CD4-positive, CD25-positive, alpha-beta regulatory T cell (primary cell): ENCODE data around the gene ATF7IP. TPM values are rescaled to one million over a fixed set of nuclear protein-coding genes. Genes with fewer than 3 reads are reported as not detected.

Experiments
- ATAC-seq, 2 donors: fragments of 150-1000 bp; cut with Tn5 transposase; one replicate each; pipeline ENCODE4 v1.10.0; 2021; ENCODE audit warnings: low read depth in 2 of 2, moderate number of reproducible peaks in 2 of 2, moderate library complexity in 1 of 2
- DNase-seq, 3 donors: peaks; one replicate each; pipeline versions ENCODE4 v3.0.0 to v3.0.0-alpha.2; 2012 to 2022; ENCODE audit warnings: mixed read lengths in 1 of 3
- H3K27ac ChIP-seq: one replicate; pipeline ENCODE4 v1.7.0; 2013; ENCODE audit warnings: mild to moderate bottlenecking, low read length; ENCODE audit not compliant: insufficient read depth, poor library complexity, severe bottlenecking
- H3K27me3 ChIP-seq: one replicate; pipeline ENCODE4 v1.7.0; 2013; ENCODE audit warnings: low read length; ENCODE audit not compliant: control insufficient read depth, insufficient read depth
- H3K36me3 ChIP-seq: one replicate; pipeline ENCODE4 v1.7.0; 2013; ENCODE audit warnings: mild to moderate bottlenecking, low read length, moderate library complexity; ENCODE audit not compliant: control insufficient read depth, insufficient read depth
- H3K4me1 ChIP-seq: 2 replicates; pipeline ENCODE4 v1.7.0; 2013; ENCODE audit warnings: mild to moderate bottlenecking, low read length; ENCODE audit not compliant: insufficient read depth, control insufficient read depth, poor library complexity, severe bottlenecking
- H3K4me3 ChIP-seq: one replicate; pipeline ENCODE4 v1.7.0; 2013; ENCODE audit warnings: low read depth, mild to moderate bottlenecking, low read length, moderate library complexity
- H3K9me3 ChIP-seq, 2 experiments: 1 replicate in 1 of 2; 2 replicates in 1 of 2; pipeline ENCODE4 v1.7.0; 2013; ENCODE audit warnings: low read length in 2 of 2, mild to moderate bottlenecking in 1 of 2, moderate library complexity in 1 of 2; ENCODE audit not compliant: control insufficient read depth in 2 of 2
- H3K27ac Mint-ChIP-seq, 3 donors: one replicate each; pipeline ENCODE4 v1.8.0; 2020 to 2022; ENCODE audit warnings: mild to moderate bottlenecking in 3 of 3, mixed read lengths in 3 of 3, moderate library complexity in 2 of 3
- H3K27me3 Mint-ChIP-seq: one replicate; pipeline ENCODE4 v1.8.0; 2022; ENCODE audit warnings: mild to moderate bottlenecking, mixed read lengths
- H3K36me3 Mint-ChIP-seq: one replicate; pipeline ENCODE4 v1.8.0; 2020; ENCODE audit warnings: mixed read lengths
- H3K4me1 Mint-ChIP-seq, 4 donors: one replicate each; pipeline ENCODE4 v1.8.0; 2020 to 2022; ENCODE audit warnings: mixed read lengths in 4 of 4, mild to moderate bottlenecking in 1 of 4
- H3K4me3 Mint-ChIP-seq, 4 donors: one replicate each; pipeline ENCODE4 v1.8.0; 2020 to 2022; ENCODE audit warnings: mild to moderate bottlenecking in 4 of 4, mixed read lengths in 4 of 4, moderate library complexity in 3 of 4
- H3K9me3 Mint-ChIP-seq, 7 donors: one replicate each; pipeline ENCODE4 v1.8.0; 2020 to 2022; ENCODE audit warnings: mixed read lengths in 7 of 7, mild to moderate bottlenecking in 3 of 7, moderate library complexity in 2 of 7
- polyA plus RNA-seq, 4 donors: library from polyadenylated mRNA; unstranded; fragments of 300-500 nt; fragmentation: Illumina TruSeq; gene quantifications; one replicate each; pipeline ENCODE4 v1.2.3, GENCODE V29; 2021
- total RNA-seq: library from RNA; stranded (reverse); gene quantifications from one replicate; pipeline ENCODE4 v1.2.3, GENCODE V29; 2022

The ATF7IP gene
- total and polyA plus RNA-seq, 5 donors from 2014 or later, result 83.9 to 175 (median 101) TPM

- DNase-seq, result peak; percentile 33 to 94 (median 78)
- peaks cover 6% of the 10 kb centered on the region for H3K36me3 ChIP-seq
- peaks cover 0 to 11% (median 5%) of the 10 kb centered on the region in 7 donors for H3K9me3 Mint-ChIP-seq
- H3K27ac Mint-ChIP-seq, result peak overlapping the region; percentile 84 to 91 (median 88)
- H3K4me1 Mint-ChIP-seq, result peaks cover 38 to 82% (median 54%) of the 10 kb centered on the region in 4 donors
- H3K4me1 ChIP-seq, result peaks cover 61% of the 10 kb centered on the region
- peak; percentile 90 to 94 for ATAC-seq
- peaks cover 31% of the 10 kb centered on the region for H3K36me3 Mint-ChIP-seq
- H3K4me3 ChIP-seq, result peak overlapping the region; percentile 93
- H3K4me3 Mint-ChIP-seq, result peak overlapping the region; percentile 61 to 92 (median 79)
- H3K9me3 ChIP-seq, result peaks cover 5 to 8% of the 10 kb centered on the region in 2 experiments
- peaks cover 4% of the 10 kb centered on the region for H3K27me3 Mint-ChIP-seq
- H3K27ac ChIP-seq, result peak overlapping the region; percentile 81
- H3K27me3 ChIP-seq, result no peaks in the 10 kb centered on the region
These were observed 19.5 kb downstream of the ATF7IP start for GRCh38 chr12:14384783-14385638.

DNA sequence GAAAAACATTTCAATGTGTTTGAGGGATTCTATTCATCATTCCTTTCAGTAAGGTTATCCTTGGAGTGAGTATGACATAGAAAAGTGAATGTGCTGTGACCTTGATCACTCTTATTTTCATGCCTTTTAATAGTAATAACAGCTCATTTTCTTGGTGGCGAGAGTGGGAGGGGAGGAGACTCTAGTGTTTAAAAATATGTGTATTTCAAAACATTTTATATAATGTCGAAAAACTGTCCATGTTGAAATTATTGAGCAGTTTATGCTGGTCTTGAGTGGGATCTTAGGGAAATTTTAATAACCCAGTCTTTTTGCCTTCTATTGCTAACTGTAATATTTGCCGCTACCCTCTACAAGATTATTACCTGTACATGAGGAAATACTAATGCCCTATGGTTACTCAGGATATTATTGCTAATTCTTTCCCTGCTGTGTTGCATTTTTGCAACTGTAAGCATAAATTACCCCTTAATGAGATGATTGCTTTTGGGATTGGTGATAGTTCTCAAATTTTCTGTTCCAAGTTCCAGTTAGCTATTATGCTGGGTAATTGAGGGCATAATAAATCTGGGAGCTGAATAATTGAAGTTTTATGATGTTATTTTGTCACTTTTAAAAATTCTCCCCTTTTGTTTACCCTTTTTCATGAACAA is 21.9 kb downstream of the ATF7IP start:
- ATAC-seq (no peak), DNase-seq (no peak)
- peaks cover 4% of the 10 kb centered on the region for H3K27me3 Mint-ChIP-seq
- H3K4me1 ChIP-seq, result peaks cover 77% of the 10 kb centered on the region
- H3K36me3 Mint-ChIP-seq, result peaks cover 30% of the 10 kb centered on the region
- peak overlapping the region; percentile 93 for H3K4me3 ChIP-seq
- H3K27ac Mint-ChIP-seq, result peak overlapping the region; percentile 89 to 97 (median 93)
- H3K4me1 Mint-ChIP-seq, result peaks cover 53 to 86% (median 71%) of the 10 kb centered on the region in 4 donors
- no peaks in the 10 kb centered on the region for H3K27me3 ChIP-seq
- H3K27ac ChIP-seq, result peak overlapping the region; percentile 81
- no peaks in the 10 kb centered on the region for H3K9me3 ChIP-seq
- H3K36me3 ChIP-seq, result peaks cover 2% of the 10 kb centered on the region
- peaks cover 0 to 5% (median 0%) of the 10 kb centered on the region in 7 donors for H3K9me3 Mint-ChIP-seq
- H3K4me3 Mint-ChIP-seq, result peak overlapping the region; percentile 80 to 96 (median 87)

DNA sequence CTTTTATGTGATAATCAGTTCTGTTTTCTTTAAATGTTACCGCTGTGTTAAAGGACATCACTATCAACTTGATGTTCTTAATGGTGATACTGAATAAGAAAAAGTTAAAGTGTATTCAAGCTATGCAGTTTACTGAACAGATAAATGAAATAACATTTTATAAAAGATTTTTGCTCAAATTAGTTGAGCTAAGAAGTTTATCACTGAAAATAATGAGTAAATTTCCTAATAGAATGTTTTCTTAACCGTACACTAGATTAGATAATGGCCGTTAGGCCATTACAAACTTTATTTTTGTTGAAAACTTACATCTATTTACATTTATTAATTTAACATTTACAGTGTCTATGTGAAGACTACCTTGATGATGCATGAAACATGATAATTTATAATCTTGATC is 25.0 kb downstream of the ATF7IP start:
- H3K27ac ChIP-seq, result peak overlapping the region; percentile 72
- no peaks in the 10 kb centered on the region for H3K27me3 ChIP-seq
- Mint-ChIP-seq H3K36me3 (peaks cover 20% of the 10 kb centered on the region), H3K27me3 (no peaks in the 10 kb centered on the region), H3K4me3 (peak overlapping the region; percentile 76 to 96 (median 84)), H3K27ac (peak overlapping the region; percentile 89 to 99 (median 93)), H3K9me3 (peaks cover 0 to 1% (median 0%) of the 10 kb centered on the region in 7 donors), H3K4me1 (peaks cover 51 to 86% (median 62%) of the 10 kb centered on the region in 4 donors)
- H3K4me3 ChIP-seq, result peak overlapping the region; percentile 81
- H3K4me1 ChIP-seq, result peaks cover 80% of the 10 kb centered on the region
- ATAC-seq (no peak), DNase-seq (no peak)
- no peaks in the 10 kb centered on the region for H3K9me3 ChIP-seq
- H3K36me3 ChIP-seq, result peaks cover 2% of the 10 kb centered on the region

DNA sequence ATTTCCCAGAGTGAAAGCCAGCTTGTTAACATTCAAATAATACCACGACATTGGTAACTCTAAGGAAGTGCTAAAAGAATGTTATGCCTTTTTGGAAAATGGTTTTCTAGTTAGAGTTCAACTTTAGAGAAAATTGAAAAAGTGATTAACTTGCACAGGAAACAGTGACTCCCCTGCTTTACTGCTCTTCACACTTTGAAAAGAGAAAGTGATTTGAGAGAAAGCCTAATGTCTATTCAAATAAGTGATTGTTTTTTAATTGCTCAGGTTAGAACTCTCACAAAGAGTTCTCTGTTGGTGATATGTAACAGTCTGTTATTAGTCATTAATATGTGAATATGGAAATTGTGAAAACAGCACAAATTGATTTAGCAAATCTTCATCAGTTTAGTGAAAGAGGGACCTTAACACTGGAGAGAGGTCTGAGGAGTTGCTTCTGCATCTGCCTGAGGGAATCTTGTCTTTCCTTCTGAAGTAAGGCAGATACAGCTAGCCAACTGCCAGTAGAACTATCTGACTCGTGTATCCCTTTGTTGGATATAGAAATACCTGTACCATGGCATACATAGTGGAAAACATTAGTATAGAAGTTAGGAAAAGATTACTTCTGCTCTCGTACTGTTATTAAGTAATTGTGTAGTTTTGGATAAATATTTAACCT is 25.5 kb downstream of the ATF7IP start:
- ATAC-seq (no peak), DNase-seq (peak in 2 of 3 donors; percentile 47 to 65)
- peak overlapping the region; percentile 72 for H3K27ac ChIP-seq
- peaks cover 80% of the 10 kb centered on the region for H3K4me1 ChIP-seq
- Mint-ChIP-seq H3K9me3 (peaks cover 0 to 1% (median 0%) of the 10 kb centered on the region in 7 donors), H3K27me3 (no peaks in the 10 kb centered on the region), H3K27ac (peak overlapping the region; percentile 88 to 99 (median 93)), H3K4me1 (peaks cover 54 to 88% (median 65%) of the 10 kb centered on the region in 4 donors), H3K36me3 (peaks cover 20% of the 10 kb centered on the region), H3K4me3 (peak overlapping the region; percentile 67 to 96 (median 84))
- H3K9me3 ChIP-seq, result no peaks in the 10 kb centered on the region
- peaks cover 2% of the 10 kb centered on the region for H3K36me3 ChIP-seq
- peak overlapping the region; percentile 81 for H3K4me3 ChIP-seq
- no peaks in the 10 kb centered on the region for H3K27me3 ChIP-seq

GRCh38 chr12:14393751-14394150 is 28.3 kb downstream of the ATF7IP start:
- no peaks in the 10 kb centered on the region for H3K27me3 Mint-ChIP-seq
- H3K4me1 Mint-ChIP-seq, result peaks cover 64 to 91% (median 75%) of the 10 kb centered on the region in 4 donors
- no peak for ATAC-seq
- H3K27me3 ChIP-seq, result no peaks in the 10 kb centered on the region
- peaks cover 2% of the 10 kb centered on the region for H3K36me3 ChIP-seq
- H3K4me3 ChIP-seq, result peak overlapping the region; percentile 78
- H3K9me3 Mint-ChIP-seq, result peaks cover 0 to 3% (median 0%) of the 10 kb centered on the region in 7 donors
- peak overlapping the region; percentile 82 for H3K27ac ChIP-seq
- peak overlapping the region in 2 of 3 donors; percentile 88 to 89 for H3K27ac Mint-ChIP-seq
- no peak for DNase-seq
- H3K4me3 Mint-ChIP-seq, result peak overlapping the region in 3 of 4 donors; percentile 72 to 92 (median 84)
- H3K9me3 ChIP-seq, result no peaks in the 10 kb centered on the region
- H3K4me1 ChIP-seq, result peaks cover 78% of the 10 kb centered on the region
- peaks cover 17% of the 10 kb centered on the region for H3K36me3 Mint-ChIP-seq

GRCh38 chr12:14394317-14395073 is 29.0 kb downstream of the ATF7IP start:
- peak overlapping the region; percentile 72 to 92 (median 82) for H3K4me3 Mint-ChIP-seq
- Histone ChIP-seq H3K9me3 (no peaks in the 10 kb centered on the region), H3K27ac (peak overlapping the region; percentile 82), H3K36me3 (peaks cover 2% of the 10 kb centered on the region), H3K27me3 (no peaks in the 10 kb centered on the region), H3K4me1 (peaks cover 81% of the 10 kb centered on the region), H3K4me3 (peak overlapping the region; percentile 78)
- peaks cover 10% of the 10 kb centered on the region for H3K36me3 Mint-ChIP-seq
- H3K27ac Mint-ChIP-seq, result peak overlapping the region; percentile 85 to 89 (median 88)
- ATAC-seq, result peak; percentile 76 to 82
- no peaks in the 10 kb centered on the region for H3K27me3 Mint-ChIP-seq
- peaks cover 0 to 3% (median 0%) of the 10 kb centered on the region in 7 donors for H3K9me3 Mint-ChIP-seq
- DNase-seq, result peak; percentile 18 to 84 (median 75)
- peaks cover 63 to 91% (median 74%) of the 10 kb centered on the region in 4 donors for H3K4me1 Mint-ChIP-seq
